ENCODE measurements around the gene LMLN. TPM values are rescaled to one million over a fixed set of nuclear protein-coding genes. Genes with fewer than 3 reads are reported as not detected.

The LMLN gene
- polyA plus RNA-seq, 3 donors, result 0.56 to 2.5 (median 1.3) TPM

Other genes starting within 250 kb of the LMLN start
- gene RUBCN, start 223.3 kb upstream of the LMLN start, polyA plus RNA-seq, result 1 to 10 TPM; 6.6 to 8.9 (median 7.8) TPM
- 10 to 100 TPM; 14.0 to 31.7 (median 20.2) TPM for gene FYTTD1, start 210.3 kb upstream of the LMLN start, polyA plus RNA-seq
- gene LRCH3, start 169.0 kb upstream of the LMLN start, polyA plus RNA-seq, result 10 to 100 TPM in 2 of 3 donors, 1 to 10 TPM in 1; 7.2 to 16.5 (median 10.5) TPM
- 1,000 to 10,000 TPM; 1,363 to 2,640 (median 1,495) TPM for gene RPL35A, start 10.0 kb upstream of the LMLN start, polyA plus RNA-seq

Data from adipose tissue (tissue), 3 donors.